Lower leg skin (tissue), 4 donors: Measurements from ENCODE around the gene MIF. TPM values are rescaled to one million over a fixed set of nuclear protein-coding genes. Genes with fewer than 3 reads are reported as not detected.
"Not testable (repeated sequence)": the region's sequence is repeated elsewhere in the genome, so short reads cannot be mapped to it uniquely, and the experiment has no call there.

ENCODE experiments used
- DNase-seq, 2 donors: peaks; one replicate each; pipeline ENCODE4 v3.0.0-alpha.2; 2019; ENCODE audit warnings: low spot score in 2 of 2
- H3K4me3 ChIP-seq: fragments of 200-600 bp; sonication (generic); 2 replicates; pipeline ENCODE4 v1.5.1; 2017; ENCODE audit warnings: mild to moderate bottlenecking, low read depth; ENCODE audit not compliant: poor library complexity, severe bottlenecking
- CTCF ChIP-seq, 3 donors: fragments of 450-650 bp; IDR thresholded peaks; one replicate each; pipeline ENCODE4 v1.5.1; 2016; ENCODE audit warnings: antibody characterized with exemption in 3 of 3, mild to moderate bottlenecking in 3 of 3, moderate library complexity in 2 of 3
- POLR2A ChIP-seq, 2 donors: fragments of 450-650 bp; IDR thresholded peaks; one replicate each; pipeline ENCODE4 v1.6.1; 2016 to 2017; ENCODE audit warnings: antibody characterized with exemption in 2 of 2, mild to moderate bottlenecking in 1 of 2, moderate library complexity in 1 of 2
- WGBS, 2 donors: methylation state at CpG; one replicate each; pipeline ENCODE4 v1.1.5; 2018; 5-methylcytosine and 5-hydroxymethylcytosine counted together
- intact Hi-C: fragments of 100-400 bp; cut with DNase I; formaldehyde crosslinking; loops from one replicate; pipeline ENCODE4 v1.15.0; 2023; ENCODE audit warnings: low total_unique reads
- total RNA-seq, 4 donors: library from RNA; depleted of rRNA; stranded (reverse); fragments of >200 nt; gene quantifications; one replicate each; pipeline ENCODE4 v1.1.0, GENCODE V29; 2016

The MIF gene
- total RNA-seq, 4 donors from 2014 or later: 156 to 362 (median 318) TPM

DNA sequence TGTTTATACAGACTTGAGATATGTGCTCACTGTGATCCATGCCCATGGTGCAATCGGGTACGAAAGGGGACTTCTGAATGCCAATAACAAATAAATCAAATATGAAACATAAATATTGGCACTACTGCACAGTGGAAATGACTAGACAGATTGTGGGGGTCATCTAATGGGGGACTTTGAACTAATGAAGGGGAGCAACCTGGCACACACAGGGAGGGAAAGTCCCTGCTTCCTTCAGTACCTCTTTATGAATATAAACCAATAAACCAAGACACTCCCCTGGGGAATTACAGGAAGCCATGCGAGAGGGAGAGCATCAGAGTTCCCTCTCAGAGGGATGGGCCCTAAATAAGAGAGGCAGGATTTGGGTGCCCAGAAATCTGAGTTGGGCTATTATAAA lies 21.1 kb downstream of the MIF start:
- DNase-seq: peak in 1 of 2 donors; percentile 25
- intact Hi-C loops: no loop called here
- TF ChIP-seq CTCF (IDR thresholded peaks at IDR 0.05) (no peak), POLR2A (IDR thresholded peaks at IDR 0.05) (no peak)
- H3K4me3 ChIP-seq: no peak overlapping the region
- 81 to 89% methylated on average over 3 of the region's 3 CpGs for WGBS, 2 donors

GRCh38 chr22:23920267-23920611 lies 26.1 kb downstream of the MIF start:
- DNase-seq: not testable (repeated sequence)

DNA sequence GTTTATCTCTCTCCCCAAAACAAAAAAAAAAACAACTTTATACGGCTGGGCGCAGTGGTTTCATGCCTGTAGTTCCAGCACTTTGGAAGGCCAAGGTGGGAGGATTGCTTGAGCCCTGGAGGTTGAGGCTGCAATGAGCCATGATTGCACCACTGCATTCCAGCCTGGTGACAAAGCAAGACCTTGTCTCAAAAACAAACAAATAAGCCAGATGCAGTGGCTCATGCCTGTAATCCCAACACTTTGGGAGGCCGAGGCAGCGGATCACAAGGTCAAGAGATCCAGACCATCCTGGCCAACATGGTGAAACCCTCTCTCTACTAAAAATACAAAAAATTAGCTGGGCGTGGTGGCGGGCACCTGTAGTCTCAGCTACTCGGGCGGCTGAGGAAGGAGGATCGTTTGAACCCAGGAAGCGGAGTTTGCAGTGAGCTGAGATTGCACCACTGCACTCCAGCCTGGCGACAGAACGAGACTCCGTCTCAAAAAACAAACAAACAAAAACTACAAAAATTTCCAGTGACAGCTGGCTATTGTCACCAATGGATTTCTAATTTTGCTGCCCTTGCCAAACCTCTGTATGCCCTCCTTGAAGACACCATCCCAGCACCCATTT lies 27.5 kb downstream of the MIF start:
- peak in 1 of 2 donors; percentile 79 for DNase-seq
- WGBS, 2 donors: 91 to 93% methylated on average over 13 of the region's 13 CpGs
- H3K4me3 ChIP-seq, intact Hi-C loops: not testable (repeated sequence)

More at GRCh38 chr22:23920267-23920611, 26.1 kb downstream of the MIF start:
- 95 to 96% methylated on average over 1 of the region's 1 CpG for WGBS, 2 donors
- H3K4me3 ChIP-seq, intact Hi-C loops: not testable (repeated sequence)

DNA sequence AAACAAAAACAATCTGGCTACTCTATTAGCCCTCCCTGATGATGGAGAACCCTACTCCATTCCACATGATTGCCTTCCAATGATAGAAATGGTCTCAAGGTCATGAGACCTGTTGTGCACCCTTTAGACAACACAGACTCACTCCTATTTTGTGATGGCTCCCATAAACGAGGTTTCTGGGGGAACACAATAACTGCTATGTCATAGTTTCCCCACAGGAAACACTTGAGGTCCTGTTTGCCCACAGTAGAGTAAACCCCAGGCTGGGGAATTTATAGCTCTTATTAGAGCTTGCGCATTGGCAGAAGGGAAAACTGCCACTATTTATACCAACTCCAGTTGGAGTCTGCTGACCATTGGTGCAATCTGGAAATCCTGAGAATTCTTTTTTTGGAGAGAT lies 28.7 kb downstream of the MIF start:
- H3K4me3 ChIP-seq: no peak overlapping the region
- DNase-seq: no peak
- WGBS, 2 donors: 56 to 68% methylated on average over 2 of the region's 2 CpGs
- TF ChIP-seq POLR2A (IDR thresholded peaks at IDR 0.05) (no peak), CTCF (IDR thresholded peaks at IDR 0.05) (no peak)
- intact Hi-C loops: no loop called here

GRCh38 chr22:23925020-23925606 lies 30.9 kb downstream of the MIF start:
- 80 to 94% methylated on average over 6 of the region's 6 CpGs for WGBS, 2 donors
- no peak overlapping the region for H3K4me3 ChIP-seq
- TF ChIP-seq POLR2A (IDR thresholded peaks at IDR 0.05) (no peak), CTCF (IDR thresholded peaks at IDR 0.05) (no peak)
- intact Hi-C loops: no loop called here
- no peak for DNase-seq

GRCh38 chr22:23926561-23926960 lies 32.4 kb downstream of the MIF start:
- intact Hi-C loops: no loop called here
- TF ChIP-seq POLR2A (IDR thresholded peaks at IDR 0.05): no peak
- no peak for TF ChIP-seq CTCF (IDR thresholded peaks at IDR 0.05)

More at GRCh38 chr22:23926561-23926960, 32.4 kb downstream of the MIF start:
- peak in 1 of 2 donors; percentile 57 for DNase-seq
- 72 to 82% methylated on average over 14 of the region's 14 CpGs for WGBS, 2 donors
- no peak overlapping the region for H3K4me3 ChIP-seq
